ENCODE results near the gene MYB. TPM values are rescaled to one million over a fixed set of nuclear protein-coding genes. Genes with fewer than 3 reads are reported as not detected.

The MYB gene
- total RNA-seq, 3 donors from 2014 or later: 1.1 to 61.9 (median 37.0) TPM

- no peak overlapping the region for H3K4me3 ChIP-seq
- no peaks in the 10 kb centered on the region for H3K9me3 ChIP-seq
- H3K27ac ChIP-seq: no peak overlapping the region
- H3K4me1 ChIP-seq: no peaks in the 10 kb centered on the region
- TF ChIP-seq POLR2AphosphoS5 (IDR thresholded peaks at IDR 0.05) (no peak), POLR2A (IDR thresholded peaks at IDR 0.05) (no peak)
- TF ChIP-seq, protein P1, sequence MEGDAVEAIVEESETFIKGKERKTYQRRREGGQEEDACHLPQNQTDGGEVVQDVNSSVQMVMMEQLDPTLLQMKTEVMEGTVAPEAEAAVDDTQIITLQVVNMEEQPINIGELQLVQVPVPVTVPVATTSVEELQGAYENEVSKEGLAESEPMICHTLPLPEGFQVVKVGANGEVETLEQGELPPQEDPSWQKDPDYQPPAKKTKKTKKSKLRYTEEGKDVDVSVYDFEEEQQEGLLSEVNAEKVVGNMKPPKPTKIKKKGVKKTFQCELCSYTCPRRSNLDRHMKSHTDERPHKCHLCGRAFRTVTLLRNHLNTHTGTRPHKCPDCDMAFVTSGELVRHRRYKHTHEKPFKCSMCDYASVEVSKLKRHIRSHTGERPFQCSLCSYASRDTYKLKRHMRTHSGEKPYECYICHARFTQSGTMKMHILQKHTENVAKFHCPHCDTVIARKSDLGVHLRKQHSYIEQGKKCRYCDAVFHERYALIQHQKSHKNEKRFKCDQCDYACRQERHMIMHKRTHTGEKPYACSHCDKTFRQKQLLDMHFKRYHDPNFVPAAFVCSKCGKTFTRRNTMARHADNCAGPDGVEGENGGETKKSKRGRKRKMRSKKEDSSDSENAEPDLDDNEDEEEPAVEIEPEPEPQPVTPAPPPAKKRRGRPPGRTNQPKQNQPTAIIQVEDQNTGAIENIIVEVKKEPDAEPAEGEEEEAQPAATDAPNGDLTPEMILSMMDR (IDR thresholded peaks at IDR 0.05): no peak
- H3K36me3 ChIP-seq: no peaks in the 10 kb centered on the region
- DNase-seq (ENCODE audit: low spot score in 2 of 2): no peak
- intact Hi-C loops (cut with DNase I; ENCODE audit: low total_unique reads): no loop called here
- H3K27me3 ChIP-seq: no peaks in the 10 kb centered on the region
Measured at GRCh38 chr6:135165031-135165430, 16.1 kb upstream of the MYB start.

GRCh38 chr6:135166515-135166914 is 14.6 kb upstream of the MYB start:
- Histone ChIP-seq H3K27me3 (no peaks in the 10 kb centered on the region), H3K9me3 (no peaks in the 10 kb centered on the region), H3K4me1 (no peaks in the 10 kb centered on the region), H3K4me3 (no peak overlapping the region), H3K36me3 (no peaks in the 10 kb centered on the region), H3K27ac (no peak overlapping the region)
- intact Hi-C loops (cut with DNase I; ENCODE audit: low total_unique reads): no loop called here
- no peak for DNase-seq (ENCODE audit: low spot score in 2 of 2)
- TF ChIP-seq POLR2A (IDR thresholded peaks at IDR 0.05): no peak
- TF ChIP-seq, protein P1 (IDR thresholded peaks at IDR 0.05): no peak
- TF ChIP-seq POLR2AphosphoS5 (IDR thresholded peaks at IDR 0.05): no peak

DNA sequence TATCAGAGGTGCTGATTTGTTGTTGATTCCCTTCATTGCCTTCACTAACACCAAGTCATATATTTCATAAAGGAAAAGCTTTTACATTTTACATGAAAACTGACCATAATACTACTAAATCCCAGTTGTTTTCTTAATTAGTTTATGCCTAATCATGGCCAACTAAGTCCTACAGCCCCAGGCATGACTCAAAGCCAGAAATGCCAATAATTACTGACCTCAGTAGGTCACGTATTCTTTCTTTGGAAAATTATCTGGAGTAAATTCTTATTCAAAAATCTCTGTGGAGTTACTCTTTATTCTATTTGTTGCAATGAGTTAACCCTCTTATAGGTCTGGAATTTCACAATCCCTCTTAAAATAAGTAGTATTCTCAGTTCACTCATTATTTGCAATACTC is 13.5 kb upstream of the MYB start:
- Histone ChIP-seq H3K9me3 (no peaks in the 10 kb centered on the region), H3K27me3 (no peaks in the 10 kb centered on the region), H3K27ac (no peak overlapping the region), H3K36me3 (no peaks in the 10 kb centered on the region), H3K4me3 (no peak overlapping the region), H3K4me1 (no peaks in the 10 kb centered on the region)
- intact Hi-C loops (cut with DNase I; ENCODE audit: low total_unique reads): no loop called here
- no peak for TF ChIP-seq POLR2AphosphoS5 (IDR thresholded peaks at IDR 0.05)
- TF ChIP-seq POLR2A (IDR thresholded peaks at IDR 0.05): no peak
- TF ChIP-seq, protein P1 (IDR thresholded peaks at IDR 0.05): no peak
- no peak for DNase-seq (ENCODE audit: low spot score in 2 of 2)

DNA sequence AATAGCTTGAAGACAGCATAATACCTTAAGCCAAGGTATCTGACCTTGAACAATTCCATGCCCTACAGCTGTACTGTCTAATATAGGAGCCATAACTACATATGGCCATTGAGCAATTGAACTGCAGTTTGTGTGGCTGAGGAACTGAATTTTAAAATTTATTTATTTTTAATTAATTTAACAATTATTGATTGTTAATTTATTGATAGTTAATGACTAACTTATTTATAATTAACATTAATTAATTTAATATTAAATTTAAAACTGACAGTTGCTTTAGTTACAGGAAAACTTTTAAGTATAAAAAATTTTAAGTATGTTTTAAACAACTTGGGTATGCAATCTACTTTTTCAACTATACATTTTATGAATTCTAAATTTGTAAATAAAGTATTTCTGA is 12.3 kb upstream of the MYB start:
- TF ChIP-seq POLR2AphosphoS5 (IDR thresholded peaks at IDR 0.05): no peak
- TF ChIP-seq, protein P1 (IDR thresholded peaks at IDR 0.05): no peak
- no peak for TF ChIP-seq POLR2A (IDR thresholded peaks at IDR 0.05)
- Histone ChIP-seq H3K4me1 (no peaks in the 10 kb centered on the region), H3K27ac (no peak overlapping the region), H3K9me3 (no peaks in the 10 kb centered on the region), H3K4me3 (no peak overlapping the region), H3K27me3 (no peaks in the 10 kb centered on the region), H3K36me3 (no peaks in the 10 kb centered on the region)
- intact Hi-C loops (cut with DNase I; ENCODE audit: low total_unique reads): no loop called here
- DNase-seq (ENCODE audit: low spot score in 2 of 2): no peak

DNA sequence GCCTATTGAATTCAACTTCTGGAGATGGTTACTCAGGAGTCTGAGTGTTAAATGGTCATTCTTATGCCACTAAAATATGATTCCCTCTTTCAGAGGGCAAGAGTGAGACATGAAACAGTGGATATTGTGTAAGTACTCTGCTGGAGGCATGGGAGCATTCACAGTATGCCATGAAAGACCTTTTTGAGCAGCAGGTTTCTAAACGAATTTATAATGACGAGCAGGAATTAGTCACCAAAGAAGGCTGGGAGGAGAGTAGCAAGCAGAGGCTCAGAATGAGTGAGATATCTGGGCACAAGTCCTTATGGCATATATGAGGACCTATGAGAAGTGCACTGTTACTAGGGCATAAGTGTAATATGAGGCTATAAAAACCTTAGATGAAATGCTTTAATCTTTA is 10.9 kb upstream of the MYB start:
- intact Hi-C loops (cut with DNase I; ENCODE audit: low total_unique reads): no loop called here
- no peak for DNase-seq (ENCODE audit: low spot score in 2 of 2)
- Histone ChIP-seq H3K9me3 (no peaks in the 10 kb centered on the region), H3K4me1 (no peaks in the 10 kb centered on the region), H3K27ac (no peak overlapping the region), H3K27me3 (no peaks in the 10 kb centered on the region), H3K36me3 (no peaks in the 10 kb centered on the region), H3K4me3 (no peak overlapping the region)
- TF ChIP-seq POLR2AphosphoS5 (IDR thresholded peaks at IDR 0.05) (no peak), POLR2A (IDR thresholded peaks at IDR 0.05) (no peak)
- TF ChIP-seq, protein P1 (IDR thresholded peaks at IDR 0.05): no peak
